ENCODE measurements around the gene MRPS27.

The MRPS27 gene

GRCh38 chr5:72319976-72320752 is at the start of gene MRPS27, which contains the start of gene PTCD2:
MRPS27 (minus strand) TSS chr5:72320240; CDS start chr5:72320221, 19 bp downstream.
PTCD2 (plus strand) TSS chr5:72320373; CDS start chr5:72320383, 10 bp downstream.
- DNase-seq, result peak; percentile 98

DNA sequence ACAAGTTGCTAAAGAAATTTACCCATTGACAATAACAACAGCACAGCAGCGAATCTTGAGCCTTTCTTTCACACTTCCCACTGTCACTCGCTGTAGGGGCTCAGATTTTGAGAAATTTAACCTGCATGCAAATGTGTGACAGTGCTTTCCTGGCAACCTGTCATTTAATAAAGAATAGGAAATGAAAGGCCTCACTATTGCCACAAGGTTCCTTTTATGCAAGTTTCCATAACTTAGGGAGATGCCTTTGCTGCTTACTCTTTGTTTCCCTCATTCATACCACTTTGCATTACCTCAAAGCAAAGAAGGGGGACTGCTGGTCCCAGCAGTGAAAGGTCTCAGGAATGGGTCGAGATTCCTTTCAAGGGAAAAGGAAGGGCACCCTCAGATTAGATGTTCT is 49.7 kb upstream of the MRPS27 start:
- DNase-seq, result no peak

GRCh38 chr5:72369301-72369700 is 49.3 kb upstream of the MRPS27 start:
- no peak for DNase-seq

- DNase-seq, result no peak
Observed at GRCh38 chr5:72368271-72368670, 48.2 kb upstream of the MRPS27 start.

DNA sequence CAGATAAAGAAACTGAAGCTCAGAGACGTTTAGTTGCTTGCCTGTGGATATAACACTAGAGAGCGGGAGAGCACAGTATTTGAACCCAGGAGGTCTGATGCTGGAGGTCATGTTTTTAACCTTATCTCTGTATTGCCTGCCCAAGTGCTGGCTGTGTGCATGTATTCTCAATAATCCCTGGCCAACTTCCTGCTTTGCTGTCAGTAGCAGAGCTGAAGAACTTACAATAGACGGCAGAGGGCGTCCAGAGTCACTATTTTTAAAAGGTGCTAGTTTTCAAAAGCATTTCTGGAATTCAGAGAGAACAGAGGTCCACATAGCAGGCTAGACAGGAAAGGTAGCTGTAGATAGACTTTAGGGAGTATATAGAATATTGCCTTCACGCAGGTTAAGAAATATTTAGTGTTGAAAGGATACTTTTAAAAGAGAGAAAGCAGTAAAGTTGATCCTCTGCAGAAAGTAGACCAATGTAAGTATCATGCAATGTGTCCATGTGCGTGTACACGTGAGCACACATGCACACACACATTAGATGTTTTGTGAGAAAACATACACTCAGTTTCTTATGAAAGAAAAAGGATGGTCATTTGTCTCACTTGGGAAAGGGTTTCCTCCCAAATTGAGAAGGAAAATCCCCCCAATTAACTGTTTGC is 46.4 kb upstream of the MRPS27 start:
- DNase-seq, result peak; percentile 43

DNA sequence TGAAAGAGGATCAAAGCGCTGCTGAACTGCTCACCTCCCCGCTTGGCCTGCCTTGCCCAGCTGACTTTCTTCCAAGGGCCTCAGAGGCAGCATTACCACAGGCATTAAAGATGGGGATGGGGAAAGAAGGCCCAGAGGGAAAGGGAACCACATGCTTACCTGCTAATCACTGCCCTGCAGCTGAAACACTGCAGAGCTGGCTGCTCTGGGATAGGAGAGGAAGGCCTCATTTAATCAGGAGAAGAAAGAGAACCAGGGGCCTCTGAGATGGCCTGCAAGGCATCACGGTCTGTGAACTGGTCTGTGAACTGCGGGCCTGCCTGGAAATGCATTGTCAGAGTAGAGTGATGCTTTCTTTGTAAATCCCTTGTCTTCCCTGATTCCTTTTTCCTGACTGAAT is 44.9 kb upstream of the MRPS27 start:
- DNase-seq, result no peak

DNA sequence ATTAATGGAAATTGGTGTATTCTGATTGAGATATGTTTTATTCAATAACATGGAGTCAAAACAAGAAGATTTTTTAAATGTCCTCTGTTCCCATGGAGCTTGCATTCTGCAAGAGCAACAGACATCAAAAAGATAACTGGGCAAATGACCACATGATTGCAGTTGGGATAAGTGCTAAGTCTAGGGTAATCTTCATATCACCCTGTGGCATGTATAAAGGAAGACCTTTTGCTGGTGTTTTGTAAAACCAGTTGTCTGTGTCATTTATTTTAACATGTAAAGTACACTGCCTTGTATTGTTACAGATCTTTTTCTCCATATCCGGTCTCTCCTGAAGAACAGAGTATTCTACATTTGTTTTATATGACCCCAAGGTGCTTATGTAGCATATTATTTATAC is 44.1 kb upstream of the MRPS27 start:
- no peak for DNase-seq

- DNase-seq, result no peak
Observed at GRCh38 chr5:72363166-72363802, 43.2 kb upstream of the MRPS27 start.

GRCh38 chr5:72359886-72360285 is 39.8 kb upstream of the MRPS27 start:
- DNase-seq, result no peak

DNA sequence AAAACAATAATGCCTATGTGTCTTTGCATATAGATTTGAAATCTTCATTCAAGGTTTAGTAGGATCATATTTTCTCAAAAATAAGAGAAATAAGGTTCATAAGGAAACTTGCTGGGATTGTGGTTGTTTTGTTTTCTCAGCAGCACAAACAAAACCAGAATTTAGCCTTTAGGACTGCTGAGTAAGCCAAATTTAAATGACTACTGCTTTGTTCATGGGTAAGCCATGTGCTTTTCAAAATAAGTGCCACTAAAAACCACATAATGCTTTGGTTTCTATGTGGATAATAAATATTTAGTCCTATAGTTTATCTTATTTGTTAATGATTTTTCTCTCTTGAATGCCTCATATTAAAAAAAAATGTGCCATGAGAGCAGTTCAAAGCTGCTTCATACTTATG is 38.9 kb upstream of the MRPS27 start:
- DNase-seq, result no peak

GRCh38 chr5:72356361-72356760 is 36.3 kb upstream of the MRPS27 start:
- no peak for DNase-seq

DNA sequence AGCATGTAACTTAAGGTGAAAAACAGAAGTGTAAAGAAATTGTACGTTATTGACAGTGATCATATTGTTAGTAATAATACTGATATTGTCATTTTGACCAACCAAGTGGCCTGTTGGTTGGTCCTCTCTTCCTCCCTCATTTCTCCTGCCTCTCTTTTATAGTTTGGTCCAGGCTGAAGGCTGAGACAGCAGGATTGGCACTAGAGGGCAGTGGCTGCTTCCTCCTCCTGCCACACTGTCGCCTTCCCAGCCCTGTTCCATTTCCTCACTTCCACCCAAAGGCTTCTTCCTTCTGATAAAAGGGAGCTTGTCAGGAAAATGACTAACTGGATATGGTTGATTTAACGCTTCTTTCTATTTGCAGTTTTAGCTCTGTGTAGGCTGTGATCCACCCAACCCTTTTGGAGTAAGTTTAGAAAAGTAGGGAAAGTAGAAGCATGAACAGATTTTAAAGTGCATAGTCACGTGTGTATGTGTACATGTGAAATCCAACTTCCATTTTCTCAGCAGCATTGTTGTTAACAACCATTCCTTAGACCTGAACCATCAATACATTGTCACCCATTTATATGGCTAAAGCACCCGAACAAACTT is 35.8 kb upstream of the MRPS27 start:
- DNase-seq, result peak; percentile 12

GRCh38 chr5:72353046-72353445 is 33.0 kb upstream of the MRPS27 start:
- DNase-seq, result no peak

GRCh38 chr5:72352616-72353015 is 32.6 kb upstream of the MRPS27 start:
- DNase-seq, result no peak

GRCh38 chr5:72351376-72351775 is 31.3 kb upstream of the MRPS27 start:
- no peak for DNase-seq

- DNase-seq, result no peak
Observed at GRCh38 chr5:72347801-72348308, 27.8 kb upstream of the MRPS27 start.

DNA sequence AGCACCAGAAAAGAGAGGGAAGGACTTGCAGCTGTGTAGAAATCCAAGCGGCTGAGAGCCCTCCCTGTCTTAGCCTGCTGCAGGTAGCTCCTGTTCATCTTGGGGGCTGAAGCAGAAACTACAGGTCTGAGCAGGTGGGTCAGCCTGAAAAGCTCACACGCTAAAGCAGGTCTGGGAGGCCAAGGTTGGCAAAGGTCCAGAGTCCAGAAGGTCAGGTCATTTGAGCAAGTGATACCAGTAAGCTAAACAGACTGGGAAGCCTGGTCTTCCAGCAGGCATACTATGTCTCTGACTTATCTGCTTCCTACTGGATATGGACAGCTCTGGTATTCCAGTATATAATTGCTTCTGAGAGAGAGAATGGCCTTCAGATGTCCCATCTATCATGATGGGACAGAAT is 26.4 kb upstream of the MRPS27 start:
- DNase-seq, result no peak

- no peak for DNase-seq
Observed at GRCh38 chr5:72338689-72339209, 18.7 kb upstream of the MRPS27 start.

- no peak for DNase-seq
Observed at GRCh38 chr5:72337159-72337558, 17.1 kb upstream of the MRPS27 start.

- DNase-seq, result no peak
Observed at GRCh38 chr5:72330712-72331111, 10.7 kb upstream of the MRPS27 start.

- no peak for DNase-seq
Observed at GRCh38 chr5:72328172-72328571, 8.1 kb upstream of the MRPS27 start.

DNA sequence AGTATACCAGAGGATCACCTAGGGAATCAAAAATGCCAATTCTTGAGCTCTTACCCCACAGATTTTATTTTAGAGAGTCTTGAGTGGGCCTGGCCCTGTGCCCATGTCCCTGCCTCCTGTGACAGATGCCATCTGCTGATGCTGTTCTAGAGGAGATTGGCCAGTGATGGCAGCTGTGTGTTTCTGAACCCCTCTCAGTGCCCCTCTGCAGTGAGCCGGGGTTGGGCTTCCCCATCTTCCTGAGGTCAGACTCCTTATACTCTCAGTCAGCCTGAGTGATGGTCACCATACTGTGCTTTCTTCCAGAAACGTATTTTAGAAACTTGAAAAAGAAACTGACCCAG is 6.2 kb upstream of the MRPS27 start:
- no peak for DNase-seq
